HG03045 (cell line): ENCODE data around the gene UIMC1.
"Not testable (repeated sequence)": the region's sequence is repeated elsewhere in the genome, so short reads cannot be mapped to it uniquely, and the experiment has no call there.

Experiments
- ATAC-seq: cut with Tn5 transposase; IDR thresholded peaks from one replicate; pipeline ENCODE4 v1.9.1; 2021; ENCODE audit warnings: mild to moderate bottlenecking, moderate library complexity; ENCODE audit not compliant: unreplicated experiment

UIMC1 gene

GRCh38 chr5:177006265-177006972 lies at the start of gene UIMC1:
Gene UIMC1, minus strand, starts transcription at chr5:177006779. Its CDS starts 24,164 bp downstream, at chr5:176982615.
- ATAC-seq, result peak; percentile 67

- ATAC-seq, result no peak
Observed at GRCh38 chr5:177049285-177049684, 42.7 kb upstream of the UIMC1 start.

- ATAC-seq, result not testable (repeated sequence)
Observed at GRCh38 chr5:177048531-177048930, 42.0 kb upstream of the UIMC1 start.

- ATAC-seq, result no peak
Observed at GRCh38 chr5:177045631-177046030, 39.1 kb upstream of the UIMC1 start.

- ATAC-seq, result no peak
Observed at GRCh38 chr5:177044641-177045040, 38.1 kb upstream of the UIMC1 start.

GRCh38 chr5:177043958-177044357 lies 37.4 kb upstream of the UIMC1 start:
- ATAC-seq, result no peak

GRCh38 chr5:177043114-177043513 lies 36.5 kb upstream of the UIMC1 start:
- ATAC-seq, result no peak

GRCh38 chr5:177041936-177042335 lies 35.4 kb upstream of the UIMC1 start:
- ATAC-seq, result no peak

- no peak for ATAC-seq
Observed at GRCh38 chr5:177040814-177041420, 34.3 kb upstream of the UIMC1 start.

- ATAC-seq, result no peak
Observed at GRCh38 chr5:177036921-177037320, 30.3 kb upstream of the UIMC1 start.

GRCh38 chr5:177036443-177036842 lies 29.9 kb upstream of the UIMC1 start:
- no peak for ATAC-seq

GRCh38 chr5:177035976-177036375 lies 29.4 kb upstream of the UIMC1 start:
- no peak for ATAC-seq

- ATAC-seq, result no peak
Observed at GRCh38 chr5:177029498-177029897, 22.9 kb upstream of the UIMC1 start.

- no peak for ATAC-seq
Observed at GRCh38 chr5:177027665-177028064, 21.1 kb upstream of the UIMC1 start.

- no peak for ATAC-seq
Observed at GRCh38 chr5:177025101-177025601, 18.6 kb upstream of the UIMC1 start.

GRCh38 chr5:177024559-177024958 lies 18.0 kb upstream of the UIMC1 start:
- ATAC-seq, result no peak

- peak; percentile 9 for ATAC-seq
Observed at GRCh38 chr5:177023303-177023664, 16.7 kb upstream of the UIMC1 start.

GRCh38 chr5:177022386-177023302 lies 16.1 kb upstream of the UIMC1 start, which contains the start of gene ZNF346:
Gene ZNF346, plus strand, starts transcription at chr5:177022696. Its CDS starts 43 bp downstream, at chr5:177022739.
- ATAC-seq, result peak; percentile 86

GRCh38 chr5:177020033-177020432 lies 13.5 kb upstream of the UIMC1 start:
- no peak for ATAC-seq

- no peak for ATAC-seq
Observed at GRCh38 chr5:177018341-177018740, 11.8 kb upstream of the UIMC1 start.

- no peak for ATAC-seq
Observed at GRCh38 chr5:177015156-177015555, 8.6 kb upstream of the UIMC1 start.
